Measurements from ENCODE around the gene FAM209B.
"Not testable (repeated sequence)": the region's sequence is repeated elsewhere in the genome, so short reads cannot be mapped to it uniquely, and the experiment has no call there.

- TF ChIP-seq, protein P1, sequence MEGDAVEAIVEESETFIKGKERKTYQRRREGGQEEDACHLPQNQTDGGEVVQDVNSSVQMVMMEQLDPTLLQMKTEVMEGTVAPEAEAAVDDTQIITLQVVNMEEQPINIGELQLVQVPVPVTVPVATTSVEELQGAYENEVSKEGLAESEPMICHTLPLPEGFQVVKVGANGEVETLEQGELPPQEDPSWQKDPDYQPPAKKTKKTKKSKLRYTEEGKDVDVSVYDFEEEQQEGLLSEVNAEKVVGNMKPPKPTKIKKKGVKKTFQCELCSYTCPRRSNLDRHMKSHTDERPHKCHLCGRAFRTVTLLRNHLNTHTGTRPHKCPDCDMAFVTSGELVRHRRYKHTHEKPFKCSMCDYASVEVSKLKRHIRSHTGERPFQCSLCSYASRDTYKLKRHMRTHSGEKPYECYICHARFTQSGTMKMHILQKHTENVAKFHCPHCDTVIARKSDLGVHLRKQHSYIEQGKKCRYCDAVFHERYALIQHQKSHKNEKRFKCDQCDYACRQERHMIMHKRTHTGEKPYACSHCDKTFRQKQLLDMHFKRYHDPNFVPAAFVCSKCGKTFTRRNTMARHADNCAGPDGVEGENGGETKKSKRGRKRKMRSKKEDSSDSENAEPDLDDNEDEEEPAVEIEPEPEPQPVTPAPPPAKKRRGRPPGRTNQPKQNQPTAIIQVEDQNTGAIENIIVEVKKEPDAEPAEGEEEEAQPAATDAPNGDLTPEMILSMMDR (IDR thresholded peaks at IDR 0.05; ENCODE audit: low read depth, low read length, poor library complexity, severe bottlenecking) = not testable (repeated sequence)
- not testable (repeated sequence) for TF ChIP-seq EZH2phosphoT487 (IDR thresholded peaks at IDR 0.05; ENCODE audit: borderline replicate concordance, low read length)
Measured at GRCh38 chr20:56564526-56564925, 31.5 kb downstream of the FAM209B start.

Measured in DOHH2 (cell line).